AG10803 (cell line): Measurements from ENCODE around the gene COL12A1.
A peak's percentile ranks its signal among the peaks of the same experiment; 100 is the strongest.

Experiments
- DNase-seq: peaks from one replicate; pipeline ENCODE4 v3.0.0; 2010; ENCODE audit warnings: low read depth
- H3K4me3 ChIP-seq: 2 replicates; pipeline ENCODE4 v1.5.1; 2011; ENCODE audit warnings: mild to moderate bottlenecking, low read length, control low read depth
- TF ChIP-seq, protein P1 (sequence below): conservative IDR thresholded peaks from 2 replicates; pipeline ENCODE4 v1.5.1; 2011; ENCODE audit warnings: mild to moderate bottlenecking, low read length, control low read depth, inconsistent platforms

COL12A1 gene

DNA sequence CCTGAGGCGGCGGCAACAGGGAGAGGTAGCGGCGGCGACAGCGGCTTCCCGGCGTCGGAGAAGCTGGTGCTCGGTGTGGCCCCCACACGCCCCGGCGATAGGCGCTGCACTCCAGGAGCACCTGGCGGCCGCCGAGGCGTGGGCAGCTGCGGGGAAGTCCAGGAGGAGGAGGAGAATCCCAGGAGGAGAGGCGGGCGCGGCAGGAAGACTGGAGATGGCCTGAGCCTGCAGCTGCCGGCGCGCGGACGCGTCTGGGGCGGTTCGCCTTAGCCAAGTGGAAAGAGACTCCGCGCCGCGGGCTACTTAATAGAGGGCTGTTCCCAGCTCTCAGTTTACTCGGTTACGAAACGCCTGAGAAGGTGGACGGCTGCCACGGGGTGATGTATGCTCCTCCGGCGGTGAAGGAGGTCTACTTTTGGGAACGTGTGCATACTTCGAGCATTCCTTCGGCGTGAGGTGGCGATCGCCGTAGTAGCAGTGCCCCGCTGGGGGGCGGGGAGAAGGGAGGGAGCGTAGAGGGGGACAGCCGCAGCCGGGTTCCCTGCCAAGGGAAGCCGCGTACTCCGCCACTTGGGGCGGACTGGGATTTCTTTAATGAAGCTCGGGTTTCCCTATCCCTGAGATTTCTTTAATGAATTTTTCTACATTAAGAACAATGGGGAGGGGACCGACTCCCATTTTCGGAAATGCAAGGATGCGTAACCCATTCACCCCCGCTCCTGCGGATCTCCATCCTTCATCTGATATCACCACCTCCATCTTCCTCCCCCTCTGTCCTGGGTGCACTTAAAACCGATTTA lies at the start of gene COL12A1:
Gene COL12A1 (minus strand): TSS at position 278 of the 800 bp plus-strand sequence. CDS start 3,261 bp downstream, outside the sequence.
- H3K4me3 ChIP-seq = peak within 1 kb of the TSS; percentile 100
- peak; percentile 100 for DNase-seq
- TF ChIP-seq, protein P1, sequence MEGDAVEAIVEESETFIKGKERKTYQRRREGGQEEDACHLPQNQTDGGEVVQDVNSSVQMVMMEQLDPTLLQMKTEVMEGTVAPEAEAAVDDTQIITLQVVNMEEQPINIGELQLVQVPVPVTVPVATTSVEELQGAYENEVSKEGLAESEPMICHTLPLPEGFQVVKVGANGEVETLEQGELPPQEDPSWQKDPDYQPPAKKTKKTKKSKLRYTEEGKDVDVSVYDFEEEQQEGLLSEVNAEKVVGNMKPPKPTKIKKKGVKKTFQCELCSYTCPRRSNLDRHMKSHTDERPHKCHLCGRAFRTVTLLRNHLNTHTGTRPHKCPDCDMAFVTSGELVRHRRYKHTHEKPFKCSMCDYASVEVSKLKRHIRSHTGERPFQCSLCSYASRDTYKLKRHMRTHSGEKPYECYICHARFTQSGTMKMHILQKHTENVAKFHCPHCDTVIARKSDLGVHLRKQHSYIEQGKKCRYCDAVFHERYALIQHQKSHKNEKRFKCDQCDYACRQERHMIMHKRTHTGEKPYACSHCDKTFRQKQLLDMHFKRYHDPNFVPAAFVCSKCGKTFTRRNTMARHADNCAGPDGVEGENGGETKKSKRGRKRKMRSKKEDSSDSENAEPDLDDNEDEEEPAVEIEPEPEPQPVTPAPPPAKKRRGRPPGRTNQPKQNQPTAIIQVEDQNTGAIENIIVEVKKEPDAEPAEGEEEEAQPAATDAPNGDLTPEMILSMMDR = peak; percentile 25

DNA sequence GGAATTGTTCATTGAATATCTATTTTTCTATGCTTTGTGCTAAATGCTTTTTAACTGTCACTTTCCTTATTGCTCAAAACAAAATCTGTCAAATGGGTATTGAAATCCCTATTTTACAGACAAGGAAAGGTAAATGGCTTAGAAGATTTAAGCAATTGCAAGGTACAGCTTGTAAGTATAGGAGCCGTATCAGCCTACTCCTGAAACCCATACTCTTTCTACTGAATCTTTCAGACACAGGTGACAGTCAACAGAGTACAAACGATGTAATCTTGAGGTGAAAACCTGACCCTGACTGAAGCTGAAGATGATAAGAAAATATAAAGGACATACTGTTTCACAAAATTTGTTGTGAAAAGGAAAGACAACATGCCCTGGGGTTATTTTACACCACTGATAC lies 44.7 kb upstream of the COL12A1 start:
- H3K4me3 ChIP-seq = no peak overlapping the region
- no peak for DNase-seq
- TF ChIP-seq, protein P1 = no peak

DNA sequence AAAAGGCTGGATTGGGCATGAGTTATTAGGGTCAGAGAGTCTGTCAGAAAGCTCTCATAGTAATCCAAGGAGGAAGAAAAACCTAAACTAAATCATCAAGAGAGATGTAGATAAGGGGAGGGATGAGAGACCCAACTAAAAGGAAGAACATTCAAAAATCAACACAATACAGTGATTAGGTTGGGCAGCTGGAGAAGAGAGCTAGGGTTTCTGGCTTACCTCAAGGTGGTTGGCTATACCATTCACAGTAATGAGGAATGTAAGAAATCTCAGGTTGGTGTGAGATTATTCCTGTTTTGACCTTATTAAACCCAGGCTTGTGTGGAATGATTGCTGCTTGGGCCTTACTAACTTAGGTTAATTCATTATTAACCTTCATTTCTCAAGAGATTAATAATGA lies 44.0 kb upstream of the COL12A1 start:
- no peak overlapping the region for H3K4me3 ChIP-seq
- TF ChIP-seq, protein P1 = no peak
- no peak for DNase-seq

DNA sequence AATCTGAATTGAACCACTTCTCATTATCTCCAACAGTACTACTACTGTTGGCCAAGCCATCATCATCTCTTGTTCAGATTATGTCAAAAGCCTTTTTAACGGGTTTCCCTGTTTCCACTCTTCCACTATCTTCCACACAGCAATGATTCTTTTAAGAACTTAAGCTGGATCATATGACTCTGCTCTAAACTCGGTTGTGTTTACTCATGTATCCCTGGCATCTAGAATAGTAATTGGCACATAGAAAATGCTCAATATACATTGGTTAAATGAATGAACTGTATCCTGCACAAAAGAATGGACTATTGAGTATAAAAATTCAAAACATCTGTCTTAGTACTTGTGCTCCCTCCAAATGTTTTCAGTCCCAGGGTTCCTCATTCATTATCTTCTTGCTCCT lies 40.5 kb upstream of the COL12A1 start:
- H3K4me3 ChIP-seq = no peak overlapping the region
- DNase-seq = no peak
- TF ChIP-seq, protein P1 = no peak

DNA sequence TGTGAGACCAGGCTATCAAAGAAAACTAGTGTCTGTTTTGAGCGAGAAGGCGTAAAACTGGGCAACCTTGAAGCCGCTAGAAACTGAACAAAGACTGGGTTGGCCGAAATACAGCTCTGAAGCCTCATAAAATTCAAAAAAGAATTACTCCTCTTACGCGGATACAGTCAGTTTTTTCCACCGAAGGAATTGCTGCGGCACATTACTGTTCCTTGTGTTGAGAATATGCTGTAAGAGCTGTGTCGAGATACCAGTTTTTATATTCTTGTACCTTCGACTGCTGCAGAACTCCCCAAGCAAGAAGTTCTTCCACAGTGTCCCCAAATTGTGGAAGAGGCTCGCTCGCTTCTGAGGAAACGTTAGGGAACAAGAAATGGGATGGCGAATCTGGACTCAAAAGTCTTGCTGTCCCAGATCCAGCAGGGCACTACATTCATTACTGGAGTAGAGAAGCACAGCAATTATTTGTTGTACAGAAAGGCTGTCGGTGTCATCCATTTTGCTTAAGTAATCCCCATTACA lies 38.3 kb upstream of the COL12A1 start:
- H3K4me3 ChIP-seq = peak overlapping the region; percentile 98
- TF ChIP-seq, protein P1 = no peak
- DNase-seq = peak; percentile 18

DNA sequence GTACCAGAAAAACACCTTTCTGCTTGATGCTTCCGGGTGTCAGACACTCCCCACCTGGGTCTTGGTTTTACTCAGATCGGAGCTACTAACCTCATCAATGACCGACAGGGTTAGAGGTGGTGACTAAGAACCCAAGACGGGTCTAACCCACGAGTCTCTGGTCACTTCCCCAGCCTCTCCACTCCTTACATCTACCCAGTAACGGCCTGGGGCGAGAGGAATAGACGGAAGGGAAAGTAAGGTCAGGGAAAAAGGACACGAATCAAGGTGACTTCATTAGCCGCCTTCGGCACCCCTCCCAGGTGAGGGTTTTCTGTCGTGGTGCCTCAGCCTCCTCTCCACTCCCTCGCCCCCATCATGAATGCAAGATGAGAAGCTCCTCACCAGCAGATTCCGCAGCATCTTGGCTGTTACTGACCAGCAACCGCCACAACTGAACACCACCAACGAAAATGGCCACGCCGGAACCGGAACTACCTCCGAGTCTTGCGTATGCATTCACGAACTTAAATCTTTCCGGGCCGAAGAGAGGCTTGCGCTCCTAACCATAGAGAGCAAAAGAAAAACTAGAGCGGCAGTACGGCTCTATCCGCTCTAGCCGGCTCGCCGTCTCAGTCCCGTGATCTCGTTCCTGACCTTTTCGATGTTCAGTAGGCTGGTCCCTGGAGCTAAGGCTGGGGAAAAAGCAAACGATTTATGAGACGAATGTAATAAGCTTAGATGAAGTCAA lies 37.6 kb upstream of the COL12A1 start, which contains the start of gene COX7A2:
Gene COX7A2 (minus strand): TSS at position 469 of the 730 bp plus-strand sequence. CDS start 67 bp downstream, at position 402.
- TF ChIP-seq, protein P1 = no peak
- DNase-seq = peak; percentile 99

DNA sequence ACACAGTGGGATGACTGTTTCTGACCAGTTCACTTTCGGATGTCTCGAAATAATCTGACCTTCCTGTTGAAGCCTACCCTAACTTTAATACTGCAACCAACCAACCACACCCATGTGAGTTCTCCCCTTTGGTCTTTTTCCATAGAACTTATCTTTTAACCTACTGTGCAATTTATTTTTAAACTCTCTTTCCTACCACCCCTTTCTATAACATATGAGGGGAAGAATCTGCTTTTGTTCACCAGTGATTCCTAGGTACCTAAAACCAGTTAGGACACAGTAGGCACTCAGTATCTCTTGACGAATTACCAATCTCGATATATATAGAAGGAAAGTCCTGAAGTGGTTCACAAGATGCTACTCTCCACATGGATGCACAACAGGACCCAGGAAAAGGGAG lies 30.8 kb upstream of the COL12A1 start:
- DNase-seq = no peak
- H3K4me3 ChIP-seq = no peak overlapping the region
- TF ChIP-seq, protein P1 = no peak

More for the DNA sequence above, 37.6 kb upstream of the COL12A1 start, which contains the start of gene COX7A2:
- peak within 1 kb of the TSS; percentile 98 for H3K4me3 ChIP-seq
